SU-DHL-6 (cell line): ENCODE measurements around the gene MED12L.

Experiments used
- H2AFZ ChIP-seq: fragments of 200-600 bp; sonication (generic); 2 replicates; pipeline ENCODE4 v1.6.1; 2014; ENCODE audit warnings: low read depth, mild to moderate bottlenecking, moderate library complexity, mixed read lengths, antibody characterized with exemption, low read length; ENCODE audit not compliant: severe bottlenecking
- H3F3A ChIP-seq: fragments of 200-600 bp; shearing (Covaris generic); 2 replicates; pipeline ENCODE4 v1.6.0; 2016; ENCODE audit warnings: antibody characterized with exemption, mild to moderate bottlenecking; ENCODE audit not compliant: insufficient read depth
- H3K27ac ChIP-seq: fragments of 200-600 bp; sonication (generic); 2 replicates; pipeline ENCODE4 v1.5.1; 2016; ENCODE audit warnings: low read depth, mild to moderate bottlenecking, low read length, moderate library complexity, mixed read lengths
- H3K27me3 ChIP-seq: fragments of 200-600 bp; sonication (generic), shearing (Covaris generic); 2 replicates; pipeline ENCODE4 v1.6.0; 2014; ENCODE audit warnings: mild to moderate bottlenecking, low read length
- H3K36me3 ChIP-seq: fragments of 200-600 bp; sonication (generic); 2 replicates; pipeline ENCODE4 v1.6.1; 2014; ENCODE audit warnings: mild to moderate bottlenecking, low read length, mixed read lengths
- H3K4me2 ChIP-seq: fragments of 300-600, 200-600 bp; shearing (Covaris generic), sonication (generic); 2 replicates; pipeline ENCODE4 v1.6.0; 2014; ENCODE audit warnings: low read length, low read depth, mild to moderate bottlenecking; ENCODE audit not compliant: poor library complexity, severe bottlenecking
- H3K4me3 ChIP-seq: fragments of 200-600 bp; sonication (generic); 2 replicates; pipeline ENCODE4 v1.5.1; 2014; ENCODE audit warnings: antibody characterized with exemption, low read length, mild to moderate bottlenecking, mixed read lengths; ENCODE audit not compliant: insufficient read depth, poor library complexity, severe bottlenecking
- H3K79me2 ChIP-seq: fragments of 200-600 bp; sonication (generic); 2 replicates; pipeline ENCODE4 v1.6.1; 2014; ENCODE audit warnings: mild to moderate bottlenecking, low read length, moderate library complexity; ENCODE audit not compliant: insufficient read depth
- H3K9ac ChIP-seq: fragments of 200-600 bp; sonication (generic); 2 replicates; pipeline ENCODE4 v1.7.0; 2014; ENCODE audit warnings: mild to moderate bottlenecking, low read length
- H3K9me2 ChIP-seq: fragments of 200-600 bp; sonication (generic); replicated peaks from 2 replicates; pipeline ENCODE4 v1.6.1; 2014; ENCODE audit warnings: low read length; ENCODE audit not compliant: insufficient read depth
- H3K9me3 ChIP-seq: fragments of 200-600 bp; sonication (generic); 2 replicates; pipeline ENCODE4 v1.6.1; 2014; ENCODE audit warnings: low read length, mixed read lengths; ENCODE audit not compliant: insufficient read depth
- H4K20me1 ChIP-seq: fragments of 200-600 bp; sonication (generic); 2 replicates; pipeline ENCODE4 v1.6.1; 2014; ENCODE audit warnings: low read depth, mild to moderate bottlenecking, antibody characterized with exemption, low read length, moderate library complexity, mixed read lengths
- EZH2phosphoT487 ChIP-seq: fragments of 200-600 bp; sonication (generic), shearing (Covaris generic); conservative IDR thresholded peaks from 2 replicates; pipeline ENCODE4 v1.6.1; 2018; ENCODE audit warnings: mild to moderate bottlenecking, antibody characterized with exemption, low read length, moderate library complexity, mixed read lengths
- TF ChIP-seq, protein P1 (sequence below): fragments of 200-600 bp; sonication (generic); IDR thresholded peaks from one replicate; pipeline ENCODE4 v1.5.1; 2017; ENCODE audit warnings: antibody characterized with exemption, mild to moderate bottlenecking, low read length, moderate library complexity; ENCODE audit not compliant: insufficient read depth, poor library complexity, severe bottlenecking

MED12L gene

DNA sequence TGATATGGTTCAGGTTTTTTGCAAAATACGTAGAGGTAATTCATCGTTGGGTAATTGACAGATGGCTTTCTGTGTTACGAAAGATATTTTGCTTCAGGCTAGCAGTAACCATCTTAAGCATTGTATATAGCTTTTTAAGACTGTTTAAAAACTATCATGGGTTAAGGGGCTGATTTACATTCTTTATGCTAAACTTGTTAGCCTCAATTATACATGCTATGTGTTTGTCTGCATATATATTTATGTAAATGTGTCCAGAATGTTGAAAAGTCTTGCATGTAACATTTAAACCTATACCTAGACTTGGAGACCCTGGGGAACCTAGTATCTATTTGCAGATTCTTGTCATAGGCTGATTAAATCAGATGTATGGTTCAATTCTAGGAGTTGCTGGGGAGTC, 204.0 kb downstream of the MED12L start:
- Histone ChIP-seq H3K9ac (no peak overlapping the region), H3K27me3 (no peaks in the 10 kb centered on the region), H3F3A (no peaks in the 10 kb centered on the region), H3K27ac (no peak overlapping the region), H3K9me2 (no peaks in the 10 kb centered on the region), H3K79me2 (no peaks in the 10 kb centered on the region), H3K4me3 (no peak overlapping the region), H3K9me3 (no peaks in the 10 kb centered on the region), H3K4me2 (no peak overlapping the region), H2AFZ (no peak overlapping the region), H4K20me1 (no peaks in the 10 kb centered on the region), H3K36me3 (no peaks in the 10 kb centered on the region)
- TF ChIP-seq, protein P1, sequence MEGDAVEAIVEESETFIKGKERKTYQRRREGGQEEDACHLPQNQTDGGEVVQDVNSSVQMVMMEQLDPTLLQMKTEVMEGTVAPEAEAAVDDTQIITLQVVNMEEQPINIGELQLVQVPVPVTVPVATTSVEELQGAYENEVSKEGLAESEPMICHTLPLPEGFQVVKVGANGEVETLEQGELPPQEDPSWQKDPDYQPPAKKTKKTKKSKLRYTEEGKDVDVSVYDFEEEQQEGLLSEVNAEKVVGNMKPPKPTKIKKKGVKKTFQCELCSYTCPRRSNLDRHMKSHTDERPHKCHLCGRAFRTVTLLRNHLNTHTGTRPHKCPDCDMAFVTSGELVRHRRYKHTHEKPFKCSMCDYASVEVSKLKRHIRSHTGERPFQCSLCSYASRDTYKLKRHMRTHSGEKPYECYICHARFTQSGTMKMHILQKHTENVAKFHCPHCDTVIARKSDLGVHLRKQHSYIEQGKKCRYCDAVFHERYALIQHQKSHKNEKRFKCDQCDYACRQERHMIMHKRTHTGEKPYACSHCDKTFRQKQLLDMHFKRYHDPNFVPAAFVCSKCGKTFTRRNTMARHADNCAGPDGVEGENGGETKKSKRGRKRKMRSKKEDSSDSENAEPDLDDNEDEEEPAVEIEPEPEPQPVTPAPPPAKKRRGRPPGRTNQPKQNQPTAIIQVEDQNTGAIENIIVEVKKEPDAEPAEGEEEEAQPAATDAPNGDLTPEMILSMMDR, result no peak
- no peak for TF ChIP-seq EZH2phosphoT487

DNA sequence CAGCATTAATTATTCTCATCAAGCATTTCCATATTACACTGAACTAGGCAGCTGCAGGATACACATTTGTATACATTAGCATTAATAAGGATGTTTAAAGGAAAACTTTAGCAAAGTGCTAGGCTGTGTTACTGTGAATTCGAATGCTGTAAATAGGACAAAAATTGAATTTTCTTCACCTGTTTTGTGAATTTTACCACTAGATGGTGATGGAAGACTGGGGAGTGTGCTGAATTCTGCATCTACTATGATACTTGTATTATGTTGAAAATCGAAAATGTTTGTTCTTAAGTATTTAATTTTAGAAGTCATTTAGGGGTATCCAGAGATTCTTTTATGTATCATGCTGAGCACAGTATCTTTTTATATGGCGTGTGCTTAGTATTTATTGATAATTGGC, 205.2 kb downstream of the MED12L start:
- Histone ChIP-seq H3F3A (no peaks in the 10 kb centered on the region), H4K20me1 (no peaks in the 10 kb centered on the region), H3K79me2 (no peaks in the 10 kb centered on the region), H3K4me2 (no peak overlapping the region), H2AFZ (no peak overlapping the region), H3K27me3 (no peaks in the 10 kb centered on the region), H3K4me3 (no peak overlapping the region), H3K9me2 (no peaks in the 10 kb centered on the region), H3K36me3 (no peaks in the 10 kb centered on the region), H3K9me3 (no peaks in the 10 kb centered on the region), H3K27ac (no peak overlapping the region), H3K9ac (no peak overlapping the region)
- TF ChIP-seq EZH2phosphoT487, result no peak
- TF ChIP-seq, protein P1, result no peak

DNA sequence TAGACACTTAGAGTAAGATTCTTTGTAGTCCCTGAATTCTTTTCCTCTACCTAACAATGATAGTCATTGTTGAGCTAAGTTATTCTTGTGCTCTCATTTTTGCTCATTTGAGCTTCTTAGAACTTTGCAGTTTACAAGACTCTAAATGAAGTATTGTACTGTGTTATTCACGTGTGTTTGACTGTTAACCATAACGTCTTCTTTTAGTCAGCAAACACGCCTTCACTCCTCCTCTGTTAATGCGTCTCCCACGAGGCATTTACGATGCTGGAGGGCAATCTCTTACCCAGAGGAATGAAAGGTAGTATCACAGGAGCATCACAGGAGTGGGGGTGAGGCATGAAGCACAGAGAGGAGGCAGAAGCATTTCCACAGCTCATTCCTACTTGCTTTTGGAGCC, 207.7 kb downstream of the MED12L start:
- no peaks in the 10 kb centered on the region for H3K79me2 ChIP-seq
- no peak overlapping the region for H2AFZ ChIP-seq

More for the DNA sequence above, 207.7 kb downstream of the MED12L start:
- Histone ChIP-seq H3K9me2 (no peaks in the 10 kb centered on the region), H3K9ac (no peak overlapping the region), H3K27ac (no peak overlapping the region), H3K4me2 (no peak overlapping the region), H3K27me3 (no peaks in the 10 kb centered on the region), H3K36me3 (no peaks in the 10 kb centered on the region), H3K9me3 (no peaks in the 10 kb centered on the region), H4K20me1 (no peaks in the 10 kb centered on the region), H3F3A (no peaks in the 10 kb centered on the region), H3K4me3 (no peak overlapping the region)
- TF ChIP-seq, protein P1, result no peak
- no peak for TF ChIP-seq EZH2phosphoT487
